ENCODE data around the gene DYNC2H1.

The DYNC2H1 gene

DNA sequence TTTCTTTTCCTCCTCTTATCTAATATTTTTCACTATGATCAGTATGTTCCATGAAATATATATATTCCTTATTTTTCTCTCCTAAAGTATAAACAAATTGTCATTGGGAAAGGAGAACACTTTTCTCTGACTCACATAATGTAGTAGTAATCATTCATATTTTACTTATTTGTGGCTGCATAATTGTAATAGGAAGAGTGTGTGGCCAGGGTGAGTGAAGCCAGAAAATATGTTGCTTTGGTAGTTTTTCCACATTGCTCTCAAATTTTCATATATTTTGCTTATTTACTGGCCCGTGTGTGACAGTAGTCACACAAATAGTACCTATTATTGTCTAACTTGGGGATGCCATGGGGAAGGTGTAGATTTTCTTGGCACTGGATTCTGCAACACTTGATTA is 172.1 kb downstream of the DYNC2H1 start:
- DNase-seq: no peak

GRCh38 chr11:103284260-103284659 is 175.0 kb downstream of the DYNC2H1 start:
- no peak for DNase-seq

DNA sequence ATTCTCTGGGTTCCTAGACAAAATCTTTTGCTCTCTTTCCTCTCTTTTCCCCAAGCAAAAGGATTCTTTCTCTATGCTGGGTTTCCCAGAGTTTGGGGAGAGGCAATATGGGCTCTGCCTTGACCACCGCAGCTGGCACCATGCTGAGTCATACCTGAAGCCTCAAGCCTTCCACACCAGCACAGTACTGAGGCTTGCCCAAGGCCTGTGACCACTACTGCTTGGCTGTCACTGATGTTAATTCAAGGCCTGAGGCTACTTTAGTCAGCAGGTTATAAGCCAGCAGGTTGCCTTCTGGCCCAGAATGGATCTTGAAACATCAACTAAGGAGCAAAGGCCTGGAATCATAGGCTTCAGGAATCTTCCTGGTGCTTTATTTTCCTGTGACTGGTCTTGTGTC is 185.3 kb downstream of the DYNC2H1 start:
- DNase-seq: no peak

DNA sequence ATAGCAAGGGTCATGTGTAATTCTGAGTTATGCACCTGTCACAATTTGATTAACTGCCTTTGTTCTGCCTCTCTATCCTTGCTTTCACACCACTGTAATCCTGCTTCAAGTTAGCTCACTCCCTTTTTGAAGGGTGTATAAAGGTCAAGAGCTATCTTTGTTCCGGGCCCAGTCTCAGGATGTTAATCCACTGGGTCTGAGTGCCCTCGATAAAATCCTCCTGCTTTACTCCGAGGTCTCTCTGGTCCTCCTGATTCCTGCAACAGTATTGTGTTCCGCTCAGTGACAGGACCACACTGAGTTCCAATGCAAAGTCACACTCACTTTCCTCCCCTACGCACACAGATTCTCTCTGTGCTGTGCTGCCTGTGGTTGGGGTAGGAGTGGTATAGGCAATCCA is 186.5 kb downstream of the DYNC2H1 start:
- DNase-seq: no peak

- no peak for DNase-seq
These were observed 188.7 kb downstream of the DYNC2H1 start for GRCh38 chr11:103297900-103298299.

DNA sequence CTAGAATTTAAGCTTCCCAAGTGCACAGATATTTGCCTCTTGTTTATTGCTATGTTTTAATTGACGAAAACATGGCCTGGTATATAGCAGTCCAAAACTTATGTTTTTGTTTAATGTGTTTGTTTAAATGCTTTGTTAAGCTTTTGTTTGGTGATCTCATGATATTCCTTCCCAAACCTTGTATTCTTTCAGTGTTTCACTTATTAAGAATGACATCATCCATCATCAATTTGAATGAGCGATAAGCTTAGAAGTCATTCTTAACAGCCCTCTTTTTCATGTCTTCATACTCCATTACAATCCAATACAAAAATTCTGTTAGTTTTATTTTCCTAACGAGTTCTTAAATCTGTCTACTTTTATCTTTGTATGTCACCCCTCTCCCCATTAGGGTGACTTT is 206.0 kb downstream of the DYNC2H1 start:
- DNase-seq: no peak

DNA sequence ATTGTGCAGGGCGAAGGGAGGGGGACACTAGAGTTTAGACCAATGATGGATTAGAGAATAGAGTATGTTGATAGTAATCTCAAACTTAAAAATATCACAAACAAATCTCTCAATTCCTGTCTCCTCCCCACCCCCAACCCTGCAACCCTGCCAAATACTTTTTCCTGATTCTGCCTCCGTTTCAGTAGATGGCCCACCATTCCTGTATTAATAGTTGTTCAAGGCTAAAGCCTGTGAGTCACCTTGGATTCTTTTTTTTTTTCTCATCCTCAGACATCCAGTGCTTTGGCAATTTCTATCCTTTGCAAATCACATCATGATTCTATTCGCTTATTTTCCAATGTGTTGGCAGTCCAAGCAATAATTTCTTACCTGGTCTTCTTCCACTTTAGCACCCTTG is 207.9 kb downstream of the DYNC2H1 start:
- DNase-seq: no peak

DNA sequence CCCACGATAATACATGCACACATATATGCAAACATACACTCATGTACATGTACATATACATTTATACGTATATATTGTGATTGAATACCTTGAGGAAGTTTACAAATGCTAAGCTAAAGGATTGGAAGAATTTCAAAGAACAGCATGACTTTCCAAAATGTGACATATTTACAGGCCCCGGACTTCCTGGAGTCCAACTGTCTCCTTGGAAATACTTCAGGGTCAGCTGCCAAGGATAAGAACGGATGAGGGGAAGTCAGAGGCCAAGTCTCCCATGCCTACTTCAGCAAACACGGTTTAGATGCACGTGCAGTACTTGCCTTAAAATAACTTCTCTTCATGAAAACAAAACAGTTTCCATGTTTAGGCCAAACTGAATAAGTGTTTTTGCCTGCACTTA is 213.6 kb downstream of the DYNC2H1 start:
- no peak for DNase-seq

DNA sequence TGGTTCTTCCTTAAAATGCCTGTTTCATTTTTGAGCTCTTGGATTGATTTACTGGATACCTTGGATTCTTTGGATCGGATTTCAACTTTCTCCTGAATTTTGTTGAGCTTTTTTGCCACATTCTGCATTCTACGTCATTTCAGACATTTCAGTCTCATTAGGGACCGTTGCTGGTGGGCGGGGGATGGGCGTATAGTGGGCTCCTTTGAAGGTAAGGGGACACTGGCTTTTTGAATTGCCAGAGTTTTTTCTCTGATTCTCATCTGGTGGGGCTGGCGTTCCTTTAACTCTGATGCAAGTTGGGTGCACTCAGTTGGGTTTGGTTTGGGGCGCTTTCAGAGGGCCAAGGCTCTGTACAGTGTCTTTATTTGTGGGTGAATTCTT is 216.5 kb downstream of the DYNC2H1 start:
- DNase-seq: no peak

DNA sequence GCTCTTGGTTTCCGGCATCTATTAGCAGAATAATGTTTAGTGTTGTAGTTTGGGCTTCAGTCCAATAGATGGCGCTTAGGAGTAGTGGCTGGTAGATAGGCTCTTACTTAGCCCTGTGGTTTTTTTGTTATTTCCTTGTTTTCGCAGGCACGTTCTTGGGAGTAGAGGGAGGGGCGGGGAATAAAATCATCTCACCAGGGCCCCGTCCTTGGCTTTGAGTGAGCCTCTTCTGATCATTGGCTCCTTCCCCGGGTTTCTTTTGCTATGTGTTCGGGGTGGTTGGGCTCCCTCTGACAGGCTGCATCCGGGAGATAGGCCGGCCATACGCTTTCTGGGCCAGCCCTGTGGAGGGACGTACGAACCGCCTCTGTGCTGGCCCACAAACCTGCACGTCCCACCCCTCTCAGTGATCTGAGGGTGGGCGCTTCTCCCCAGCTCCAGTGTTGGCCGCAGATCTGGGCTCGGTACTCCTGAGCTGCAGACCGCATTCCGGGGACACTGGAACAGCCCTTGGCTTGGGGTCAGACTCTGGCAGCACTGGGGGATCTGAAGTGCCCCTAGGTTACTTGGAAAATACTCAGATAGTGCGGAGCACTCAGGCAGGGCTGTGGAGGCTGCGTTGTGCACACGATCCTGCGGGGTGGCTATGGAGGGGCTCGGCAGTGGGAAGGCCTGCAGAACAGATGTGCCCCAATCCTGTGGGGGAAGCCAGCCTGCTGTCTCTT is 217.0 kb downstream of the DYNC2H1 start:
- peak in 8 of 56 donors; percentile 3 to 28 (median 8) for DNase-seq

GRCh38 chr11:103327721-103328120 is 218.5 kb downstream of the DYNC2H1 start:
- no peak for DNase-seq

- DNase-seq: no peak
These were observed 223.2 kb downstream of the DYNC2H1 start for GRCh38 chr11:103332409-103332808.

DNA sequence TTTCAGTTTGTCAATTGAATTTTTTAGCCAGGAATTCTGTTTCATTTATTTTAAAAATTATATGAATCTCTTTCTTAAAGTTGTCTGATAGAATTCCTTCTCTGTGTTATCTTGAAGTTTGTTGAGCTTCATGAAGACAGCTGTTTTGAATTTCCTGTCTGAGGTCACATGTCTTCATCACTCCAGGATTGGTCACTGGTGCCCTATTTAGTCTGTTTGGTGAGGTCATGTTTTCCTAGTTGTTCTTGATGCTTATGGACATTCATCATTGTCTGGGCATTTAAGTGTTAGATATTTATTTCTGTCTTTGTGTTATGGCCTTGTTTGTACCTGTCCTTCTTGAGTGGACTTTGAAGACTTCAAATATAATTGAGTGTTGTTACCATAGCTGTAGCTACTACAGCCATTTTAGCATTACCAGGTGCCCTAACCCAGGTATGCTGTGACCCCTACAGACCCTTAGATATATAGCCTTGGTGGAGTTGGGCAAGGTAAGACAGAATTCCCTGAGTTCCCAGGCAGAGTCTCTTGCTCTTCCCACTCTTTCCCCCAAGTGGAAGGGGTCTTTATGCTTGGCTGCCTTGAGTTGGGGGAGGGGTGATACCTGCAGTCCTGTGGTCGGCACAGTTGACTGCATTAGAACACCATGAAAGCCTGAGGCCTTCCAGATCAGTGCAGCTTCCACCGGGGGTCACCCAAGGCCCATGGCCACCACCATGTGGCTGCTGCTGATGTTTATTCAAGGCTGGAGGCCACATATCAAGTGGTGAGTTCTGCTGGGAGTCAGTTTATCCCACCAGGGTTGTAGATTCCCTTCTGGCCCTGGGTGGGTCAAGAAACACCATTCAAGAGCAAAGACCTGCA is 229.6 kb downstream of the DYNC2H1 start:
- DNase-seq: no peak

DNA sequence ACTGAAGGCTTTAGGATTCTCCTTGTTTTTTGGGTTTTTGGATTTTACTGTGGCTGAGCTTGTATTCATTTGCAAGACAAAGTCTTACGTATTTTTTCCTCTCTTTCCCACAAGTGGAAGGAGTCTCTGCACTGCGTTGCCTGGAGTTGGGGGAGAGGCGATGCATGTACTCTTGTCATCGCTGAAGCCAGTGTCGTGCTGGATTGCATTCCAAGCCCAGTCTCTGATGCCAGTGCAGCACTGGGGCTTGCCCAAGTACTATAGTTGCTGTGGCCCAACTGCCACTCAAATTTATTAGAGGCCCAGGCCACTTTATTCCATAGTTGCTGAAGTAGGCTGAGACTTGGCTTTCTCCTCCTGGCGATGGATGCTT is 230.2 kb downstream of the DYNC2H1 start:
- DNase-seq: no peak

GRCh38 chr11:103340956-103341355 is 231.7 kb downstream of the DYNC2H1 start:
- DNase-seq: no peak

DNA sequence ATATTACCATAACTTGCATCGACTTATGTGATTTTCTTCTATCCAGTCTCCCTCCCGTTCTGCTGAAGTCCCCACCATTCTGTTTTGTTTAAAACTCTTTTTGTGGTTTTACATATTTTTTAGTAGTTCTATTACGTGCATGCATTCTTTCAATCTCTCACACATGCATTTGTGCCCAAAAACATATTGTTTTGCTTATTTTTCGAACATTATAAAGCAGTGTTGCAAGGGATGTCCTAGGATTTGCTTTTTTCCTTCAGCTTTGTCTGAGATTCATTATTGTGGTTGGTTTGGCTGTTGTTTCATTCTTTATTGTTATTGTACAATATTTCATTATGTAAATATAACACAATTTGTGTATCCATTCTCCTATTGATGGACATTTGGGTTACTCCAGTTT is 235.7 kb downstream of the DYNC2H1 start:
- DNase-seq: no peak

- no peak for DNase-seq
These were observed 240.4 kb downstream of the DYNC2H1 start for GRCh38 chr11:103349595-103349994.

DNA sequence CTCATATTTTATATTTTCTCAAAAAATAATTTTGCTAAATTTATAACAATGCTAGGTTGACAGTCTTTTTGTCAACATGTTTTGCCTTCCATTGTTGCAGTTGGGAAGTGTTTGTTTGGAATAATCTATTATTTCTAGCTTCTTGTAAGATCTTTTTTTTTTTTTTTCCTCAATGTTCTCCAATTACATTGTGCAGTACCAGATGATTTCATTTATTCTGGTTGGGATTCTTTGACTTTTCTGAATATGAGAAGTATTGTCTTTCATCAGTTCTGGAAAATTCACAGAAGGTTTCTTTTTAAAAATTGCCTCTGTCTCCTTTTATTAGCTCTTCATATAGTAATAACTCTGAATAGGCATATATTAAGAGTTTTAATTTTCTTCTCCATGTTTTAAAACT is 245.4 kb downstream of the DYNC2H1 start:
- no peak for DNase-seq

- no peak for DNase-seq
These were observed 249.0 kb downstream of the DYNC2H1 start for GRCh38 chr11:103358251-103358650.

- DNase-seq: no peak
These were observed 250.0 kb downstream of the DYNC2H1 start for GRCh38 chr11:103359216-103359615.

DNA sequence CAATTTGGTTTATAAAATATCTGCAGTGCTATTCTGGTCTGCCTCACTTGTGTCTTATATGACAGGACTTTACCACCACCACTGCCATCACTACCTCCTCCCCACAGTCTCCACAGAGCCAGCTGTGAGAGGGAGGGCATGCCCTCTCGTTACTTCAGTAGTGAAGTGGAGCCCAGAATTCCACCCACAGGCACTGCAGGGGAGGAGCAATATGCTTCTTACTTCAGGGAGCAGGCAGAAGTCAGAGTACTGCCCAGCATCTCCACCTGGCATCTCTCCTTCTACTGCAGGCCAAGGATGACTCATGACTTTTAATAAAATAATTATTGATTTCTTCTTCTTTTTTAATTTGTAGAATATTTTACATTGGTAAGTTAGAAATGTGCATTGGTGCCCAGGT is 255.5 kb downstream of the DYNC2H1 start:
- DNase-seq: no peak

GRCh38 chr11:103367650-103368049 is 258.4 kb downstream of the DYNC2H1 start:
- DNase-seq: no peak

DNA sequence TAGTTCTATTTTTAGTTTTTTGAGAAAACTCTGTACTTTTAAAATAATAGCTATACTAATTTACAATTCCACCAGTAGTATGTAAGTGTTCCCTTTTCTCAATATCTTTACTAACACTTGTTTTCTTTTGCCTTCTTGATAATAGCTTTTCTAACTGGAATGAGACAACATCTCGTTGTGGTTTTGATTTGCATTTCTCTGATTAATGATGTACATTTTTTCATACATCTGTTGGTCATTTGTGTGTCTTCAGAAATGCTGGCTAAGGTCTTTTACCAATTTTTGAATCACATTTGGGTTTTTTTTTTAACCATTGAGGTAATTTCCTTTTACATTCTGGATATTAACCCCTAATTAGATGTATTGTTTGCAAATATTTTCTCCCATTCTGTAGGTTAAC is 258.9 kb downstream of the DYNC2H1 start:
- no peak for DNase-seq

Data from amygdala (tissue), 56 donors.